ENCODE data around the gene WDFY4. TPM values are rescaled to one million over a fixed set of nuclear protein-coding genes. Genes with fewer than 3 reads are reported as not detected.

WDFY4 gene
- total RNA-seq, 1 experiment from 2014 or later: not detected

- Histone ChIP-seq H3K9me3 (ENCODE audit: insufficient read depth, low read depth) (no peaks in the 10 kb centered on the region), H2AFZ (no peak overlapping the region), H3K27me3 (ENCODE audit: insufficient read depth, low read depth) (peaks cover 35% of the 10 kb centered on the region), H3K4me3 (no peak overlapping the region), H3K79me2 (ENCODE audit: low read depth) (no peaks in the 10 kb centered on the region), H3K4me2 (no peak overlapping the region), H3K4me1 (replicated peaks; ENCODE audit: insufficient read depth) (no peaks in the 10 kb centered on the region), H3K36me3 (ENCODE audit: low read depth) (no peaks in the 10 kb centered on the region), H4K20me1 (ENCODE audit: insufficient read depth) (no peaks in the 10 kb centered on the region), H3K27ac (no peak overlapping the region), H3F3A (ENCODE audit: insufficient read depth, low read depth) (no peaks in the 10 kb centered on the region), H3K9me2 (ENCODE audit: insufficient read depth) (no peaks in the 10 kb centered on the region)
- TF ChIP-seq CTCF (conservative IDR thresholded peaks at IDR 0.05): no peak
- no peak for TF ChIP-seq EZH2 (IDR thresholded peaks at IDR 0.05; ENCODE audit: low read depth)
- no TSS peak for BruUV-seq (replicated peaks)
- POLR2A ChIA-PET (ENCODE audit: unreplicated experiment): no interaction called here
- no peak for DNase-seq
- CTCF ChIA-PET: no interaction called here
- intact Hi-C loops (cut with micrococcal nuclease; ENCODE audit: unreplicated experiment): no loop called here
Measured at GRCh38 chr10:48880016-48880705, 195.5 kb downstream of the WDFY4 start.

- POLR2A ChIA-PET (ENCODE audit: unreplicated experiment): no interaction called here
- Histone ChIP-seq H3K4me3 (no peak overlapping the region), H2AFZ (no peak overlapping the region), H3K36me3 (ENCODE audit: low read depth) (no peaks in the 10 kb centered on the region), H4K20me1 (ENCODE audit: insufficient read depth) (no peaks in the 10 kb centered on the region), H3K9me3 (ENCODE audit: insufficient read depth, low read depth) (no peaks in the 10 kb centered on the region), H3K4me1 (replicated peaks; ENCODE audit: insufficient read depth) (no peaks in the 10 kb centered on the region), H3K4me2 (no peak overlapping the region), H3K9me2 (ENCODE audit: insufficient read depth) (no peaks in the 10 kb centered on the region), H3K27ac (no peak overlapping the region), H3K79me2 (ENCODE audit: low read depth) (no peaks in the 10 kb centered on the region), H3F3A (ENCODE audit: insufficient read depth, low read depth) (no peaks in the 10 kb centered on the region), H3K27me3 (ENCODE audit: insufficient read depth, low read depth) (peaks cover 27% of the 10 kb centered on the region)
- BruUV-seq (replicated peaks): no TSS peak
- no peak for TF ChIP-seq EZH2 (IDR thresholded peaks at IDR 0.05; ENCODE audit: low read depth)
- no peak for TF ChIP-seq CTCF (conservative IDR thresholded peaks at IDR 0.05)
- CTCF ChIA-PET: no interaction called here
- intact Hi-C loops (cut with micrococcal nuclease; ENCODE audit: unreplicated experiment): no loop called here
- no peak for DNase-seq
Measured at GRCh38 chr10:48881937-48882336, 197.3 kb downstream of the WDFY4 start.

- no peaks in the 10 kb centered on the region for H3K4me1 ChIP-seq (replicated peaks; ENCODE audit: insufficient read depth)
- H3K27ac ChIP-seq: no peak overlapping the region
- no peaks in the 10 kb centered on the region for H3K9me2 ChIP-seq (ENCODE audit: insufficient read depth)
- H3K4me3 ChIP-seq: no peak overlapping the region
- H3F3A ChIP-seq (ENCODE audit: insufficient read depth, low read depth): no peaks in the 10 kb centered on the region
- no peaks in the 10 kb centered on the region for H3K36me3 ChIP-seq (ENCODE audit: low read depth)
- no peaks in the 10 kb centered on the region for H3K9me3 ChIP-seq (ENCODE audit: insufficient read depth, low read depth)
- ChIA-PET POLR2A (ENCODE audit: unreplicated experiment) (no interaction called here), CTCF (no interaction called here)
- DNase-seq: no peak
- H2AFZ ChIP-seq: no peak overlapping the region
- TF ChIP-seq CTCF (conservative IDR thresholded peaks at IDR 0.05): no peak
- TF ChIP-seq EZH2 (IDR thresholded peaks at IDR 0.05; ENCODE audit: low read depth): no peak
- H3K4me2 ChIP-seq: no peak overlapping the region
- H4K20me1 ChIP-seq (ENCODE audit: insufficient read depth): no peaks in the 10 kb centered on the region
- H3K27me3 ChIP-seq (ENCODE audit: insufficient read depth, low read depth): peaks cover 27% of the 10 kb centered on the region
- intact Hi-C loops (cut with micrococcal nuclease; ENCODE audit: unreplicated experiment): no loop called here
- BruUV-seq (replicated peaks): no TSS peak
- no peaks in the 10 kb centered on the region for H3K79me2 ChIP-seq (ENCODE audit: low read depth)
Measured at GRCh38 chr10:48882881-48883280, 198.2 kb downstream of the WDFY4 start.

Data from PC-9 (cell line).